DOHH2 (cell line): ENCODE data around the gene NCBP3.

Experiments
- H3F3A ChIP-seq: fragments of 200-600 bp; sonication (generic), shearing (Covaris generic); 2 replicates; pipeline ENCODE4 v1.6.0; 2016; ENCODE audit warnings: antibody characterized with exemption, mild to moderate bottlenecking; ENCODE audit not compliant: control insufficient read depth, insufficient read depth
- H3K27ac ChIP-seq: fragments of 200-600 bp; sonication (generic); 2 replicates; pipeline ENCODE4 v1.5.1; 2014; ENCODE audit warnings: low read depth, mild to moderate bottlenecking, low read length, moderate library complexity
- H3K27me3 ChIP-seq: fragments of 200-600 bp; sonication (generic); 2 replicates; pipeline ENCODE4 v1.6.1; 2014; ENCODE audit warnings: mild to moderate bottlenecking, low read length, mixed read lengths; ENCODE audit not compliant: control insufficient read depth
- H3K36me3 ChIP-seq: fragments of 200-600 bp; sonication (generic); 2 replicates; pipeline ENCODE4 v1.6.1; 2014; ENCODE audit warnings: mild to moderate bottlenecking, low read length, moderate library complexity, mixed read lengths; ENCODE audit not compliant: control insufficient read depth
- H3K4me1 ChIP-seq: fragments of 200-600 bp; sonication (generic); 2 replicates; pipeline ENCODE4 v1.6.1; 2014; ENCODE audit warnings: mild to moderate bottlenecking, low read length, mixed read lengths; ENCODE audit not compliant: control insufficient read depth
- H3K4me2 ChIP-seq: fragments of 200-600 bp; sonication (generic); 2 replicates; pipeline ENCODE4 v1.6.0; 2014; ENCODE audit warnings: mild to moderate bottlenecking, low read length, moderate library complexity
- H3K4me3 ChIP-seq: fragments of 200-600 bp; sonication (generic); 2 replicates; pipeline ENCODE4 v1.5.1; 2014; ENCODE audit warnings: mild to moderate bottlenecking, low read length, mixed read lengths
- H3K79me2 ChIP-seq: fragments of 200-600 bp; sonication (generic); 2 replicates; pipeline ENCODE4 v1.6.1; 2014; ENCODE audit warnings: mild to moderate bottlenecking, low read length, mixed read lengths; ENCODE audit not compliant: control insufficient read depth
- H3K9me2 ChIP-seq: fragments of 200-600 bp; sonication (generic); replicated peaks from 2 replicates; pipeline ENCODE4 v1.6.1; 2014; ENCODE audit warnings: mild to moderate bottlenecking, low read length, mixed read lengths; ENCODE audit not compliant: control insufficient read depth
- H3K9me3 ChIP-seq: fragments of 200-600 bp; sonication (generic); 2 replicates; pipeline ENCODE4 v1.6.1; 2014; ENCODE audit warnings: antibody characterized with exemption, low read length, mixed read lengths; ENCODE audit not compliant: control insufficient read depth, insufficient read depth
- H4K20me1 ChIP-seq: fragments of 200-600 bp; sonication (generic); 2 replicates; pipeline ENCODE4 v1.6.0; 2014; ENCODE audit warnings: low read depth, mild to moderate bottlenecking, antibody characterized with exemption, low read length, moderate library complexity; ENCODE audit not compliant: control insufficient read depth, insufficient read depth
- CTCF ChIP-seq: fragments of 200-600 bp; sonication (generic); IDR thresholded peaks from one replicate; pipeline ENCODE4 v1.5.1; 2014; ENCODE audit warnings: antibody characterized with exemption, mild to moderate bottlenecking, low read depth, low read length; ENCODE audit not compliant: poor library complexity, severe bottlenecking
- EZH2phosphoT487 ChIP-seq: fragments of 200-600 bp; sonication (generic); IDR thresholded peaks from 2 replicates; pipeline ENCODE4 v1.6.1; 2017; ENCODE audit warnings: borderline replicate concordance, mild to moderate bottlenecking, antibody characterized with exemption, low read length, moderate library complexity, mixed read lengths

NCBP3 gene

GRCh38 chr17:3780986-3781385, 65.1 kb downstream of the NCBP3 start:
- H3K27me3 ChIP-seq: no peaks in the 10 kb centered on the region
- no peak overlapping the region for H3K27ac ChIP-seq
- no peaks in the 10 kb centered on the region for H3K79me2 ChIP-seq
- H3K36me3 ChIP-seq: no peaks in the 10 kb centered on the region
- H3K4me3 ChIP-seq: no peak overlapping the region
- no peak for TF ChIP-seq CTCF
- no peak for TF ChIP-seq EZH2phosphoT487
- no peaks in the 10 kb centered on the region for H3K4me1 ChIP-seq
- H3K4me2 ChIP-seq: no peak overlapping the region
- H3K9me2 ChIP-seq: no peaks in the 10 kb centered on the region
- no peaks in the 10 kb centered on the region for H3F3A ChIP-seq
- no peaks in the 10 kb centered on the region for H3K9me3 ChIP-seq
- no peaks in the 10 kb centered on the region for H4K20me1 ChIP-seq

GRCh38 chr17:3777366-3778120, 68.5 kb downstream of the NCBP3 start:
- Histone ChIP-seq H3K4me2 (no peak overlapping the region), H3K9me2 (no peaks in the 10 kb centered on the region), H3K4me1 (0 out of 2 replicates have a peak, but pooled peaks cover 2% of the 10 kb centered on the region), H3K27me3 (no peaks in the 10 kb centered on the region), H3F3A (no peaks in the 10 kb centered on the region), H3K4me3 (no peak overlapping the region), H4K20me1 (no peaks in the 10 kb centered on the region), H3K79me2 (no peaks in the 10 kb centered on the region), H3K27ac (no peak overlapping the region), H3K9me3 (no peaks in the 10 kb centered on the region), H3K36me3 (no peaks in the 10 kb centered on the region)
- TF ChIP-seq CTCF: no peak
- TF ChIP-seq EZH2phosphoT487: no peak

GRCh38 chr17:3773966-3774365, 72.1 kb downstream of the NCBP3 start:
- H3K27ac ChIP-seq: no peak overlapping the region
- H3K79me2 ChIP-seq: no peaks in the 10 kb centered on the region
- no peaks in the 10 kb centered on the region for H3F3A ChIP-seq
- H3K36me3 ChIP-seq: no peaks in the 10 kb centered on the region
- no peaks in the 10 kb centered on the region for H3K9me3 ChIP-seq
- TF ChIP-seq EZH2phosphoT487: no peak
- TF ChIP-seq CTCF: no peak
- no peak overlapping the region for H3K4me3 ChIP-seq
- H4K20me1 ChIP-seq: no peaks in the 10 kb centered on the region
- peaks cover 22% of the 10 kb centered on the region for H3K4me1 ChIP-seq
- H3K27me3 ChIP-seq: no peaks in the 10 kb centered on the region
- H3K9me2 ChIP-seq: no peaks in the 10 kb centered on the region
- H3K4me2 ChIP-seq: no peak overlapping the region
